GM18507 (cell line): ENCODE results near the gene ABCD2.
A peak's percentile ranks its signal among the peaks of the same experiment; 100 is the strongest.
"Not testable (repeated sequence)": the region's sequence is repeated elsewhere in the genome, so short reads cannot be mapped to it uniquely, and the experiment has no call there.

Experiments
- DNase-seq: peaks from one replicate; pipeline ENCODE4 v3.0.0; 2011; ENCODE audit warnings: low read depth; ENCODE audit not compliant: insufficient read length; ENCODE audit errors: extremely low spot score
- FAIRE-seq: peaks from 2 replicates; lab custom pipeline; 2011; peaks lifted over from hg19 to GRCh38; lab: Jason Lieb, UNC

The ABCD2 gene

GRCh38 chr12:39616251-39616650 is 3.4 kb downstream of the ABCD2 start:
- peak; percentile 49 for FAIRE-seq
- DNase-seq: no peak

GRCh38 chr12:39613525-39613924 is 6.1 kb downstream of the ABCD2 start:
- FAIRE-seq (no peak), DNase-seq (no peak)

- DNase-seq (no peak), FAIRE-seq (no peak)
Observed at GRCh38 chr12:39612250-39612649, 7.4 kb downstream of the ABCD2 start.

GRCh38 chr12:39611818-39612217 is 7.8 kb downstream of the ABCD2 start:
- FAIRE-seq (no peak), DNase-seq (no peak)

DNA sequence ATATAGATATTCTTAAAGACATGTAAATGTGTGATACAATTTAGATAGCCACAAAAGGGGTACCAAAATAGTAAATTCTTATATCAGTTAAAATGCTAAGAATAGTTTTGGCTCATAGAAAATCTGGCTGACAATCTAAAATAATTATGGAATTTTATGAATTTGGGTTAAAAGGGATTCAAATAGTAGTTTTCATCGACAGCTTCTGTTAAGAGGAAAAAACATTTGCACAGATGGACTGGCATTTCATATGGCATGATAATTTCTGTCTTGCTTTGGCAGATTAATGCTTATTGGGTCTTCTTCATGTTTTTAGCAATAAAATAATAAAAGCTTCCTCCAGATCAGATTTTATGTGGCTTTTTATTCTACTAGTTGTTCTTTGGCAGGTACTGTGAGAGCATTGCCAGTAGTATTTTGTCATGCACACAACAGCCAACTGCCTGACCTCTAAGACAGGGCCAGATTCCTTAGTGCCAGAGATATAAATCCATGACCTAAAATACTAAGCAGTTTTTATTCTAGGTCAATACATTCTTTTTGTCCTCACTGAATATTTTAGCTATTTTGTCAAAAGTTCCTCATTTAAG is 9.1 kb downstream of the ABCD2 start:
- FAIRE-seq: no peak
- DNase-seq: no peak

- DNase-seq (no peak), FAIRE-seq (no peak)
Observed at GRCh38 chr12:39606712-39607423, 12.7 kb downstream of the ABCD2 start.

- FAIRE-seq (no peak), DNase-seq (no peak)
Observed at GRCh38 chr12:39605996-39606395, 13.6 kb downstream of the ABCD2 start.

DNA sequence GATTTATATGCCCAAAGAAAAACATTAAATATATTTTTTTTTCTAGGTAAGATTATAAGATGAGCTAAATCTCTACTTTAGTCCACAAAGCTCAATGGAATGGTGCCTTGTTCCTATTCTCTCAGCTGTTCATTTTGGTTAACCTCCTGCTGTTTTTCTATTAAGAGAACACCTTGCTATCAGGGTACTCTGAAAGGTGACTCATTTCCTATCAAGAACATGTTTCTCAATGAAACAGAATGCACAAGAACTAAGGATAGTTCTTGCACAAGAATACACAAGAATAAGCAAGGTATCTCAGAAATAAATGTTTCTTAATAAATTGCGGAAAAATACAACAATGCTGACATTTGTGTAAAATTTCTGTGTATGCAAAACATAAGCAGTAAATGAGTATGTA is 14.1 kb downstream of the ABCD2 start:
- DNase-seq (no peak), FAIRE-seq (peak; percentile 9)

GRCh38 chr12:39603065-39603464 is 16.5 kb downstream of the ABCD2 start:
- DNase-seq: no peak
- FAIRE-seq: peak; percentile 62

DNA sequence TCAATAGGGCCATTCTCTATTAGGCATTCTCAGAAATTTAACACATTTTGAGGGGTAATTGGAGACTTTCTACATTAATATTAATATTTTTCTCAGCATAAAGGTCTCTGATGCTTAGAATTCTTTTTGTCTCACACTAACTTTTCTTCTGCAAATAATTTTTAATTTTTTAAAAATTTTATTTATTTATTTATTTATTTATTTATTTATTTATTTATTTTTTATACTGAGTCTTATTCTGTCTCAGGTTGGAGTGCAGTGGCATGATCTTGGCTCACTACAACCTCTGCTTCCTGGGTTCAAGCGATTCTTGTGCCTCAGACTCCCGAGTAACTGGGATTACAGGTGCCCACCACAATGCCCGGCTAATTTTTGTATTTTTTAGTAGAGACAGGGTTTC is 17.7 kb downstream of the ABCD2 start:
- DNase-seq, FAIRE-seq: not testable (repeated sequence)

DNA sequence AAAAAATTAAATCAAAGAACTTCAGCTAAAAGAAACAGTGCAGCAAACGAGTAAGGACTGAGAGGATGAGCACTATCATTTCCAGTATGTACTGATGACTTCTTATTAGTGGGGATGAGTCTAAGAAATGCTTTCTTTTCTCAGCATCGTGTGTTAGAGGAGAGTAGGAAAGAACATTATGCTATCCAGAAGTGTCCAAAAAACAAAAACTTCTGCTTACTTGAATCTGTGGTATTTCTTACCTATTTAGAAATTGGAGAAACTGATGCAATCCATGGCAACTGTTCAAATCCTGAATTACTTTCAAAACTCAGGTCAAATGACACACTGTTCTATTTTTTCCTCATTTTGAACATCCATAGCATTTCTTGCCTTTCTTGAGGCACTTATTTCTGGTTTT is 23.7 kb downstream of the ABCD2 start:
- FAIRE-seq: no peak
- no peak for DNase-seq

DNA sequence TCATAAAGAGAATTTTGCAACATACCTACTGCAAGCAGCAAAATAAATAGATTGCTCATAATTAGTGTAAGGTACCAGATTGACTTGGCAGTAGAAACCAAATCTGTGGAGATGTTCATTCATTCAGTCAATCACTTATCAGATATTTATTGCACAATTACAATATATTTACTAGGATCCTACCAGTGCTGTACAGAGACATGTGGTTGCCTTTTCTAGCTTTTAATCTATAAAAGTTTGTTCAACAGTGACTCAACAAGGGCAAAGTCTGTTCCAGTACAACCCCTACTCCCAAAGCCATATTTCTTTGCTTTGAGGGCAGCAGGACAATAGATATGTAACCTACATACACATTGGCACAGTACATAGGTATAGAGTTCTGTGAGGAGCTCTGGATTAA is 27.3 kb downstream of the ABCD2 start:
- no peak for DNase-seq
- no peak for FAIRE-seq

GRCh38 chr12:39588348-39588747 is 31.3 kb downstream of the ABCD2 start:
- DNase-seq (no peak), FAIRE-seq (no peak)

GRCh38 chr12:39587225-39587624 is 32.4 kb downstream of the ABCD2 start:
- FAIRE-seq (peak; percentile 69), DNase-seq (no peak)

DNA sequence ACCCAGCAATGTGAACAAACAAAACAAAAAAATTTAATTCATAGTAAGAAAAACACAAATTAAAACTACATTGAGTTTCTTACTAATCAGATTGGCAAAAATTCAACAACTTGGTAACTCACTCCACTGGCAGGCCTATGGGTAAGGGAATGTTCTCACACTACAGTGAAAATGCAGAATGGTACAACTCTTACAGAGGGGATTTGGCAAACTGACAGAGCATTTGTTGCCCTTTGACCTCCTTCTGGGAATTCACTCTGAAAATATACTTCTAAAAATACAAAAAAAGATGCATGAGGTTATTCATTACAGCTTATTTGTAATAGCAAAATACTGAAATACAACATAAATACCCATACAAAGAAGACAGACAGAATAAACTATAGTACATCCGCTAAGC is 32.8 kb downstream of the ABCD2 start:
- FAIRE-seq (no peak), DNase-seq (no peak)

GRCh38 chr12:39581592-39581991 is 38.0 kb downstream of the ABCD2 start:
- no peak for DNase-seq
- FAIRE-seq: no peak

DNA sequence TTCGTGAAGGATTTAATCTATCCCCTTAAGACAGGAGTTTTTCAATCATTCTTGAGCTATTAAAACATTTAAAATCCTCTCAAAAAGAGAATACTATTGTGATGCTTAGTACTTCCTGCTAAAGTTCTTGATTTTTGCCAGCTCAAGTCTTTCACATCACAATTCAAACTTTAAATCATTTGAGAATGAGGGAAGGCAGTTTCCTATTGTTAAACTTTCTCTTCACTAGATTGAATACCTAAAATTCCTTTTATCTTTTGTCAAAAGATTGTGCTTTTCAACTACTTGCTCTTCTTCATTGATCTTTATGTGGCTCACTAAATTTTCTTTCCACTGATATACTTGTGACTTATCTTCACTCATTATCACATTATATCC is 44.1 kb downstream of the ABCD2 start:
- FAIRE-seq (no peak), DNase-seq (no peak)

DNA sequence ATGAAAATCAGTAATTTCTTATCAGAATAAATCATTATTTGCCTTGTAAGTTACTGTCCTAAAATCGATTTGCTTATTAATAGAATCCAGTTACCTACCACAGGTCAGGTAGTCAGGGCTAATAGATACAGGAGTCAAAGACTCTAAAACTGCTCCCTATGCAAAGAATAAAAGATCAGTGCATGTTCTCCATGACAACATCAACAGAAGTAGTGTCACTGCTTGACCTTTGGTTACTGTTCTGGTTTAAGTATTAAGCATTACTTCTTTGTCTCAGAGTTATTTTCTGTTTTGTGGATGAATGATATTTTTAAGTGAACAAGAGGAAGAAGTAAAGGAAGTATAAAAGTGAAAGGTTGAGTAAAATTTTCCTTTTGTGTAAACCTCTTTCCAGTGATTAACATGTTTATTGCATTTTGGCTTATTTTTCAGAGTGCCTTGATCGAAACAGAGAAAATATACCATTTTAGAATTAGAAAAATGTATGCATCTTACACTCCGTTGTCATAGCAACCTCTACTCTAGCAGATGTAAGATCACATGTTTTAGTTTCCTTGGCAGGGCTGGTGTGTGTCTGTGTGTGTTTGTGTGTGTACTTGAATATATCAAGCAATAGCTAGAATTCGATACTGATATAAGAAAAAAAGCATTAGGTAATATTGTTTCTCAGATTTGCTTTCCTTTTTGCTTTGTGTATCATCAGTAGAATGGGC is 44.7 kb downstream of the ABCD2 start:
- FAIRE-seq (peak; percentile 5), DNase-seq (no peak)

- no peak for FAIRE-seq
- no peak for DNase-seq
Observed at GRCh38 chr12:39574378-39574777, 45.2 kb downstream of the ABCD2 start.

GRCh38 chr12:39573971-39574370 is 45.6 kb downstream of the ABCD2 start:
- DNase-seq (no peak), FAIRE-seq (no peak)

GRCh38 chr12:39572551-39572950 is 47.1 kb downstream of the ABCD2 start:
- no peak for FAIRE-seq

More at GRCh38 chr12:39572551-39572950, 47.1 kb downstream of the ABCD2 start:
- DNase-seq: no peak
